ENCODE measurements around the gene NKX1-2. TPM values are rescaled to one million over a fixed set of nuclear protein-coding genes. Genes with fewer than 3 reads are reported as not detected.

NKX1-2 gene
- total RNA-seq, 1 experiment from 2014 or later: not detected

DNA sequence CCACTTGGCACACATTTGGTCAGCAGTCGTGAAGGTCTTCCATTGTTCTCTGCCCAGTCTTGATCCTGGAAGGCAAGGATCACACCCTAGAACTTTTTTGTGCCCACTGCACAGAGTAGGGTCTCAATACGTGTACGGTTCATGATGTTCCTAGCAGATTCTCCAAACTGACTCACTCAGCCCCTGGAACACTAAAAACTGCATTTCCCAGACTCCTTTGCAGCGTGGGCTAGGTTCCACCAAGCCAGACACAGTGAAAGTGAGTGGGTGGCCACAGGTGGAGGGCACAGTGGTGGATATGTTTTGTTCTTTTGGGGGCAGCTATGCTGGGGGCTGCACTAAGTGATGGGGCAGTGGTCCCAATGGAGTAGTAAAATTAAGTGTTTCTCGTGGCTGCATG lies 10.3 kb upstream of the NKX1-2 start:
- H3K9me3 ChIP-seq (ENCODE audit: low read depth, low read length, poor library complexity, severe bottlenecking): no peaks in the 10 kb centered on the region
- no TSS peak for BruUV-seq (replicated peaks)
- intact Hi-C loops (cut with micrococcal nuclease; ENCODE audit: unreplicated experiment): no loop called here
- ChIA-PET POLR2A (ENCODE audit: low non-redundant PET) (no interaction called here), CTCF (no interaction called here)
- H3K4me3 ChIP-seq (ENCODE audit: low read depth, low read length, poor library complexity, severe bottlenecking): no peak overlapping the region
- no peak overlapping the region for H3K27ac ChIP-seq (ENCODE audit: low read depth, low read length, poor library complexity, severe bottlenecking)
- TF ChIP-seq EZH2 (IDR thresholded peaks at IDR 0.05; ENCODE audit: borderline replicate concordance, low read depth, low read length, poor library complexity, severe bottlenecking) (no peak), CTCF (conservative IDR thresholded peaks at IDR 0.05; ENCODE audit: low read depth, low read length) (no peak)
- peaks cover 15% of the 10 kb centered on the region for H3K27me3 ChIP-seq (replicated peaks; ENCODE audit: insufficient read depth, low read depth, low read length, poor library complexity)
- no peak for DNase-seq (ENCODE audit: low spot score)
- H3K4me1 ChIP-seq (ENCODE audit: insufficient read depth, low read length, poor library complexity, severe bottlenecking): no peaks in the 10 kb centered on the region
- H3K36me3 ChIP-seq (ENCODE audit: insufficient read depth, low read length, poor library complexity, severe bottlenecking): no peaks in the 10 kb centered on the region

DNA sequence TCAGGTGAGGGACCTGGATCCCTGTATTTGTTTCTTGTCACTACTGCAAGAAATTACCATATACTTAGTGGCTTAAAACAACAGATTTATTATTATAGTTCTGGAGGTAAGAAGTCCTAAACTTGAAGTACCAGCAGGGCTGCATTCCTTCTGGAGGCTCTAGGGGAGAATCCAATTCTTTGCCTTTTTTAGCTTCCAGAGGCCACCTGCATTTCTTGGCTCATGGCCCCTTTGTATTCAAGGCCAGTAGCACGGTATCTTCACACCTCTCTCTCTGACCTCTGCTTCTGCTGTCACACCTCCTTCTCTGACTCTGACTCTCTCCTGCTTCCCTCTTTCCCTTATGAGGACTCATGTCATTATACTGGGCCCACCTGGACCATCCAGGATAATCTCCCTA lies 9.6 kb upstream of the NKX1-2 start:
- CTCF ChIA-PET: no interaction called here
- POLR2A ChIA-PET (ENCODE audit: low non-redundant PET): no interaction called here

DNA sequence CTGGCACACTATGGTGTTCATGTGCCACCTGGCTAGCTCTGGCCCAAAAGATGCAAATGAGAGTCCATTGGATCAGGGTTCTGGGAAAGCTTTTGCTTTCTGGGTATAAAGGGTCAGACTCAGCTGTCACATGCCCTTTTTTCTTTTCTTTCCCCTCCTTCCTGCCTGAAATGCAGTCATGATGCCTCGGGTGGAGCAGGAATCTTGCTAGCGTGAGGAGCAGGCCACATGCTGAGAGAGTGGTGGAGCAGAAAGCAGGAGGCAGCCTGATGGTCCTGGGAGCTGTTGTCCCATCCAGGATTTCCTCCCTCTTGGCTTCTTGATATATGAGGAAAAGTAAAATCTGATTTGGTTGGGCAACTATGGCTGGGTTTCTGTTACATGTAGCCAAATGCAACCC lies 9.1 kb upstream of the NKX1-2 start:
- Histone ChIP-seq H3K27me3 (replicated peaks; ENCODE audit: insufficient read depth, low read depth, low read length, poor library complexity) (peaks cover 26% of the 10 kb centered on the region), H3K4me3 (ENCODE audit: low read depth, low read length, poor library complexity, severe bottlenecking) (no peak overlapping the region), H3K9me3 (ENCODE audit: low read depth, low read length, poor library complexity, severe bottlenecking) (no peaks in the 10 kb centered on the region), H3K4me1 (ENCODE audit: insufficient read depth, low read length, poor library complexity, severe bottlenecking) (no peaks in the 10 kb centered on the region), H3K36me3 (ENCODE audit: insufficient read depth, low read length, poor library complexity, severe bottlenecking) (no peaks in the 10 kb centered on the region), H3K27ac (ENCODE audit: low read depth, low read length, poor library complexity, severe bottlenecking) (no peak overlapping the region)
- DNase-seq (ENCODE audit: low spot score): no peak
- TF ChIP-seq CTCF (conservative IDR thresholded peaks at IDR 0.05; ENCODE audit: low read depth, low read length) (no peak), EZH2 (IDR thresholded peaks at IDR 0.05; ENCODE audit: borderline replicate concordance, low read depth, low read length, poor library complexity, severe bottlenecking) (no peak)
- ChIA-PET POLR2A (ENCODE audit: low non-redundant PET) (no interaction called here), CTCF (no interaction called here)
- BruUV-seq (replicated peaks): no TSS peak
- intact Hi-C loops (cut with micrococcal nuclease; ENCODE audit: unreplicated experiment): no loop called here

More for the DNA sequence above, 9.6 kb upstream of the NKX1-2 start:
- no peak for TF ChIP-seq EZH2 (IDR thresholded peaks at IDR 0.05; ENCODE audit: borderline replicate concordance, low read depth, low read length, poor library complexity, severe bottlenecking)
- TF ChIP-seq CTCF (conservative IDR thresholded peaks at IDR 0.05; ENCODE audit: low read depth, low read length): no peak
- H3K27me3 ChIP-seq (replicated peaks; ENCODE audit: insufficient read depth, low read depth, low read length, poor library complexity): peaks cover 21% of the 10 kb centered on the region
- intact Hi-C loops (cut with micrococcal nuclease; ENCODE audit: unreplicated experiment): no loop called here
- H3K4me3 ChIP-seq (ENCODE audit: low read depth, low read length, poor library complexity, severe bottlenecking): no peak overlapping the region
- H3K27ac ChIP-seq (ENCODE audit: low read depth, low read length, poor library complexity, severe bottlenecking): no peak overlapping the region
- no peaks in the 10 kb centered on the region for H3K36me3 ChIP-seq (ENCODE audit: insufficient read depth, low read length, poor library complexity, severe bottlenecking)
- DNase-seq (ENCODE audit: low spot score): no peak
- H3K9me3 ChIP-seq (ENCODE audit: low read depth, low read length, poor library complexity, severe bottlenecking): no peaks in the 10 kb centered on the region
- no TSS peak for BruUV-seq (replicated peaks)
- no peaks in the 10 kb centered on the region for H3K4me1 ChIP-seq (ENCODE audit: insufficient read depth, low read length, poor library complexity, severe bottlenecking)
